HepG2 (cell line): Measurements from ENCODE around the gene NEK9. TPM values are rescaled to one million over a fixed set of nuclear protein-coding genes. Genes with fewer than 3 reads are reported as not detected.
A peak's percentile ranks its signal among the peaks of the same experiment; 100 is the strongest.

ENCODE experiments used
- ATAC-seq: fragments of 200-7000 bp; cut with Tn5 transposase; 3 replicates; pipeline ENCODE4 v1.9.1; 2020; ENCODE audit warnings: mild to moderate bottlenecking, moderate library complexity
- BruUV-seq: library from RNA; stranded (reverse); fragments of 400-500 nt; replicated peaks from 2 replicates; lab custom pipeline; 2021; lab: Mats Ljungman, UMichigan
- CTCF ChIA-PET: fragments of 300-600 bp; formaldehyde crosslinking; extraction: SDS; loops from one replicate; lab custom pipeline; 2021; ENCODE audit warnings: low total read pairs, inconsistent platforms, low intra/inter-chr PET ratio; lab: Yijun Ruan, JAX
- POLR2A ChIA-PET: fragments of 350-600 bp; sonication (Branson Sonifier 250); formaldehyde crosslinking; loops from one replicate; lab custom pipeline; 2020; ENCODE audit warnings: antibody characterized with exemption, inconsistent platforms; lab: Yijun Ruan, JAX
- DNase-seq: peaks from one replicate; pipeline ENCODE4 v3.0.0-alpha.2; 2015; ENCODE audit warnings: low spot score
- FAIRE-seq: peaks from 3 replicates; lab custom pipeline; 2011; peaks lifted over from hg19 to GRCh38; lab: Jason Lieb, UNC
- H2AFZ ChIP-seq: one replicate; pipeline ENCODE4 v1.6.1; 2011; ENCODE audit warnings: low read length, inconsistent platforms
- H3K27ac ChIP-seq: fragments of 300-600 bp; 3 replicates; pipeline ENCODE4 v1.8.0; 2011; ENCODE audit warnings: mixed run types, mild to moderate bottlenecking, mixed read lengths, low read length, inconsistent platforms; ENCODE audit not compliant: insufficient read depth; ENCODE audit errors: extremely low read length
- H3K27me3 ChIP-seq, 2 experiments: fragments of 200-600 bp in 1 of 2; 2 replicates in 1 of 2; 3 replicates in 1 of 2; pipeline versions ENCODE4 v1.6.0 to v1.8.0; 2011; ENCODE audit warnings: low read length in 2 of 2, mild to moderate bottlenecking in 2 of 2, moderate library complexity in 2 of 2, inconsistent platforms in 1 of 2; ENCODE audit not compliant: insufficient read depth in 2 of 2, control insufficient read depth in 1 of 2
- H3K36me3 ChIP-seq, 2 experiments: fragments of 200-600 bp in 1 of 2; replicated peaks in 1 of 2; 2 replicates in 1 of 2; 3 replicates in 1 of 2; pipeline versions ENCODE4 v1.5.1 to v1.8.0; 2011; ENCODE audit warnings: low read length in 2 of 2, inconsistent platforms in 1 of 2; ENCODE audit not compliant: insufficient read depth in 2 of 2, control insufficient read depth in 1 of 2
- H3K4me1 ChIP-seq: 2 replicates; pipeline ENCODE4 v1.5.1; 2012; ENCODE audit warnings: low read length, inconsistent platforms; ENCODE audit not compliant: insufficient read depth
- H3K4me2 ChIP-seq: 2 replicates; pipeline ENCODE4 v1.6.0; 2011; ENCODE audit warnings: low read depth, low read length, inconsistent platforms
- H3K4me3 ChIP-seq, 3 experiments: fragments of 200-600 bp in 1 of 3; sonication (generic), shearing (Covaris generic) in 1 of 3; replicated peaks in 1 of 3; 2 replicates each; pipeline ENCODE4 v1.5.1; 2011 to 2016; ENCODE audit warnings: low read length in 3 of 3, inconsistent platforms in 2 of 3, low read depth in 2 of 3, mild to moderate bottlenecking in 2 of 3, control low read depth in 1 of 3, mixed read lengths in 1 of 3; ENCODE audit not compliant: insufficient read depth in 1 of 3
- H3K79me2 ChIP-seq: one replicate; pipeline ENCODE4 v1.6.1; 2011; ENCODE audit warnings: low read length, inconsistent platforms; ENCODE audit not compliant: insufficient read depth
- H3K9ac ChIP-seq: 2 replicates; pipeline ENCODE4 v1.6.0; 2011; ENCODE audit warnings: mild to moderate bottlenecking, low read depth, low read length, inconsistent platforms; ENCODE audit not compliant: insufficient read depth
- H3K9me3 ChIP-seq: 2 replicates; pipeline ENCODE4 v1.5.1; 2012; ENCODE audit warnings: mild to moderate bottlenecking, low read length
- H4K20me1 ChIP-seq: 2 replicates; pipeline ENCODE4 v1.6.0; 2011; ENCODE audit warnings: inconsistent platforms, mild to moderate bottlenecking, low read length, moderate library complexity; ENCODE audit not compliant: insufficient read depth
- BORCS8-MEF2B ChIP-seq: sonication (generic); formaldehyde crosslinking; IDR thresholded peaks from 2 replicates; pipeline ENCODE4 v1.8.0; 2022; ENCODE audit warnings: mild to moderate bottlenecking, missing genetic modification reagents
- BRF2 ChIP-seq: sonication (generic); formaldehyde crosslinking; IDR thresholded peaks from 2 replicates; pipeline ENCODE4 v1.8.1; 2022; ENCODE audit warnings: mild to moderate bottlenecking, missing genetic modification reagents
- DZIP1 ChIP-seq: sonication (generic); formaldehyde crosslinking; IDR thresholded peaks from 2 replicates; pipeline ENCODE4 v1.5.0; 2020; ENCODE audit warnings: mild to moderate bottlenecking, missing genetic modification reagents
- EEA1 ChIP-seq: sonication (generic); formaldehyde crosslinking; IDR thresholded peaks from 2 replicates; pipeline ENCODE4 v1.5.1; 2020; ENCODE audit warnings: mild to moderate bottlenecking, missing genetic modification reagents, borderline replicate concordance
- HMGA1 ChIP-seq: sonication (generic); formaldehyde crosslinking; conservative IDR thresholded peaks from 2 replicates; pipeline ENCODE4 v1.4.0; 2020; ENCODE audit warnings: missing genetic modification reagents
- KDM3A ChIP-seq: IDR thresholded peaks from 2 replicates; pipeline ENCODE4 v1.6.1; 2018; ENCODE audit warnings: low read depth, missing compliant biosample characterization
- MED8 ChIP-seq: sonication (generic); formaldehyde crosslinking; IDR thresholded peaks from 2 replicates; pipeline ENCODE4 v1.8.1; 2023; ENCODE audit warnings: mild to moderate bottlenecking, missing genetic modification reagents; ENCODE audit not compliant: insufficient replicate concordance
- MXD4 ChIP-seq: IDR thresholded peaks from 2 replicates; pipeline ENCODE4 v1.6.1; 2016; ENCODE audit warnings: mild to moderate bottlenecking, missing biosample characterization, missing genetic modification reagents
- RCOR2 ChIP-seq: IDR thresholded peaks from 2 replicates; pipeline ENCODE4 v1.6.1; 2016; ENCODE audit warnings: missing biosample characterization, missing genetic modification reagents
- RELA ChIP-seq: sonication (generic); formaldehyde crosslinking; IDR thresholded peaks from 2 replicates; pipeline ENCODE4 v1.4.0; 2020; ENCODE audit warnings: missing genetic modification reagents
- TAF1 ChIP-seq: sonication (generic); formaldehyde crosslinking; IDR thresholded peaks from 2 replicates; pipeline ENCODE4 v1.4.0; 2020; ENCODE audit warnings: missing genetic modification reagents
- TARDBP ChIP-seq: sonication (generic); formaldehyde crosslinking; IDR thresholded peaks from 2 replicates; pipeline ENCODE4 v1.8.0; 2022; ENCODE audit warnings: mild to moderate bottlenecking, missing genetic modification reagents
- TCF12 ChIP-seq, 2 experiments: fragments of 450-650 bp in 1 of 2; sonication (generic) in 1 of 2; formaldehyde crosslinking in 1 of 2; IDR thresholded peaks; 2 replicates each; pipeline versions ENCODE4 v1.6.1 to v1.8.0; 2017 to 2022; ENCODE audit warnings: antibody characterized with exemption in 1 of 2, mild to moderate bottlenecking in 1 of 2, missing genetic modification reagents in 1 of 2, moderate library complexity in 1 of 2
- THAP9 ChIP-seq: sonication (generic); formaldehyde crosslinking; IDR thresholded peaks from 2 replicates; pipeline ENCODE4; 2020; ENCODE audit warnings: missing genetic modification reagents, mild to moderate bottlenecking, borderline replicate concordance
- ZNF253 ChIP-seq: sonication (generic); formaldehyde crosslinking; IDR thresholded peaks from 2 replicates; pipeline ENCODE4 v1.8.0; 2022; ENCODE audit warnings: mild to moderate bottlenecking, missing genetic modification reagents, borderline replicate concordance
- ZNF263 ChIP-seq: sonication (generic); formaldehyde crosslinking; IDR thresholded peaks from 2 replicates; pipeline ENCODE4 v1.4.0; 2020; ENCODE audit warnings: missing genetic modification reagents
- ZNF501 ChIP-seq: sonication (generic); formaldehyde crosslinking; IDR thresholded peaks from 2 replicates; pipeline ENCODE4 v1.5.1; 2020; ENCODE audit warnings: mild to moderate bottlenecking, moderate library complexity, missing genetic modification reagents
- ZNF563 ChIP-seq: sonication (generic); formaldehyde crosslinking; IDR thresholded peaks from 2 replicates; pipeline ENCODE4 v1.8.0; 2022; ENCODE audit warnings: mild to moderate bottlenecking, moderate library complexity, missing genetic modification reagents
- ZNF7 ChIP-seq: IDR thresholded peaks from 2 replicates; pipeline ENCODE4 v1.6.1; 2016; ENCODE audit warnings: missing biosample characterization, missing genetic modification reagents
- WGBS: methylation state at CpG from one replicate; pipeline ENCODE4 v1.1.6; 2017; ENCODE audit warnings: low lambda C conversion rate; 5-methylcytosine and 5-hydroxymethylcytosine counted together
- in situ Hi-C: cut with HindIII; loops from 2 replicates; pipeline ENCODE4 v1.10.0; 2017; ENCODE audit warnings: low pct_unique_long_range_greater_than_20kb; ENCODE audit not compliant: extremely low pct_ligation_motif_present
- intact Hi-C: fragments of 100-400 bp; cut with micrococcal nuclease; formaldehyde crosslinking; loops from one replicate; pipeline ENCODE4 v1.10.0; 2022; ENCODE audit not compliant: unreplicated experiment
- polyA plus RNA-seq, 8 experiments: library from polyadenylated mRNA; depleted of rRNA in 3 of 8; stranded (reverse) in 7 of 8; unstranded in 1 of 8; fragments of >200 nt; fragmentation: Illumina TruSeq in 4 of 8; extraction: Trizol in 4 of 8; gene quantifications; 2 replicates each; pipeline versions ENCODE4 v1.2.1 to v1.2.3, GENCODE V29; 2011 to 2016; ENCODE audit warnings: low read depth in 4 of 8, missing spikeins in 1 of 8, mixed read lengths in 1 of 8; ENCODE audit not compliant: insufficient read depth in 1 of 8
- total RNA-seq, 5 experiments: library from RNA; depleted of rRNA; stranded (reverse); fragments of >200 nt; fragmentation: Illumina TruSeq; extraction: Trizol; gene quantifications; 2 replicates each; pipeline ENCODE4 v1.2.3, GENCODE V29; 2016; ENCODE audit warnings: low read depth in 1 of 5

NEK9 gene
- total and polyA plus RNA-seq, 2 of the 13 experiments (the other 11 are each of a cell fraction or from before 2014, with no cell fraction given) = 16.5 to 27.3 TPM

- no TSS peak for BruUV-seq
- no peak for FAIRE-seq
- Histone ChIP-seq H3K79me2 (peaks cover 16% of the 10 kb centered on the region), H3K27me3 (no peaks in the 10 kb centered on the region), H3K4me1 (peaks cover 43% of the 10 kb centered on the region), H3K9ac (peak overlapping the region; percentile 89), H3K36me3 (no peaks in the 10 kb centered on the region), H3K9me3 (no peaks in the 10 kb centered on the region), H3K27ac (peak overlapping the region; percentile 95), H2AFZ (peak overlapping the region; percentile 30), H3K4me3 (peak overlapping the region; percentile 67 to 80 (median 68)), H4K20me1 (no peaks in the 10 kb centered on the region), H3K4me2 (peak overlapping the region; percentile 98)
- CTCF ChIA-PET = no interaction called here
- ATAC-seq = peak; percentile 79
- peak; percentile 47 for DNase-seq
- in situ Hi-C loops = no loop called here
- intact Hi-C loops = loop anchor here (10.0 kb wide), 1 partner anchor 65 kb away; the partner anchor contains the start of gene EIF2B2
- WGBS = 4% methylated on average over 5 of the region's 12 CpGs
- POLR2A ChIA-PET = interaction anchor here (0.6 to 2.3 kb wide), 25 partner anchors 8 to 1218 kb away, joined by 3 to 14 read pairs (median 4); partner anchors contain the start of genes EIF2B2, MLH3, NEK9 and PGF
- TF ChIP-seq ZNF7 (CRISPR knock-in tag) (no peak), THAP9 (CRISPR knock-in tag) (0 out of 2 replicates have a peak, but pooled peaks have one; percentile 2), TAF1 (no peak), ZNF253 (CRISPR knock-in tag) (no peak), TCF12 (IDR thresholded peaks at IDR 0.05) (no peak), TCF12 (CRISPR knock-in tag; IDR thresholded peaks at IDR 0.05) (no peak), RELA (CRISPR knock-in tag) (no peak), TARDBP (0 out of 2 replicates have a peak, but pooled peaks have one; percentile 7), ZNF263 (CRISPR knock-in tag) (peak; percentile 22; the same call in 1 of the 2 replicates), BRF2 (CRISPR knock-in tag) (0 out of 2 replicates have a peak, but pooled peaks have one; percentile 54), DZIP1 (no peak), MED8 (CRISPR knock-in tag) (no peak), HMGA1 (no peak), ZNF563 (peak; percentile 10; the same call in 1 of the 2 replicates), RCOR2 (no peak), BORCS8-MEF2B (CRISPR knock-in tag) (peak; percentile 58; the same call in 1 of the 2 replicates), KDM3A (CRISPR knock-in tag) (no peak), ZNF501 (CRISPR knock-in tag) (peak; percentile 13; the same call in 1 of the 2 replicates), MXD4 (CRISPR knock-in tag) (no peak; the same call in 1 of the 2 replicates), EEA1 (no peak)
Observed at GRCh38 chr14:75069811-75070145, 57.1 kb downstream of the NEK9 start.
